ENCODE results near the gene KLHDC10.
"Not testable (repeated sequence)": the region's sequence is repeated elsewhere in the genome, so short reads cannot be mapped to it uniquely, and the experiment has no call there.

KLHDC10 gene

GRCh38 chr7:130079846-130080394 is 9.6 kb downstream of the KLHDC10 start:
- no peak for FAIRE-seq

- not testable (repeated sequence) for FAIRE-seq
These were observed 13.2 kb downstream of the KLHDC10 start for GRCh38 chr7:130083497-130083896.

- FAIRE-seq, result no peak
These were observed 13.9 kb downstream of the KLHDC10 start for GRCh38 chr7:130084037-130084875.

- FAIRE-seq, result not testable (repeated sequence)
These were observed 14.9 kb downstream of the KLHDC10 start for GRCh38 chr7:130085235-130085634.

- FAIRE-seq, result no peak
These were observed 16.6 kb downstream of the KLHDC10 start for GRCh38 chr7:130086938-130087337.

GRCh38 chr7:130087364-130087763 is 17.0 kb downstream of the KLHDC10 start:
- no peak for FAIRE-seq

GRCh38 chr7:130090745-130091532 is 20.6 kb downstream of the KLHDC10 start:
- FAIRE-seq, result no peak

GRCh38 chr7:130091999-130092398 is 21.7 kb downstream of the KLHDC10 start:
- FAIRE-seq, result no peak

- FAIRE-seq, result no peak
These were observed 22.3 kb downstream of the KLHDC10 start for GRCh38 chr7:130092598-130092997.

- no peak for FAIRE-seq
These were observed 25.5 kb downstream of the KLHDC10 start for GRCh38 chr7:130095812-130096211.

GRCh38 chr7:130096243-130096827 is 26.0 kb downstream of the KLHDC10 start:
- FAIRE-seq, result no peak

- no peak for FAIRE-seq
These were observed 29.0 kb downstream of the KLHDC10 start for GRCh38 chr7:130099331-130099730.

GRCh38 chr7:130102588-130102987 is 32.3 kb downstream of the KLHDC10 start:
- FAIRE-seq, result no peak

- no peak for FAIRE-seq
These were observed 37.8 kb downstream of the KLHDC10 start for GRCh38 chr7:130107949-130108674.

GRCh38 chr7:130108809-130109208 is 38.5 kb downstream of the KLHDC10 start:
- FAIRE-seq, result no peak

- no peak for FAIRE-seq
These were observed 41.8 kb downstream of the KLHDC10 start for GRCh38 chr7:130112093-130112492.

GRCh38 chr7:130112662-130113425 is 42.5 kb downstream of the KLHDC10 start:
- FAIRE-seq, result no peak

- not testable (repeated sequence) for FAIRE-seq
These were observed 43.1 kb downstream of the KLHDC10 start for GRCh38 chr7:130113426-130113805.

GRCh38 chr7:130113887-130114286 is 43.6 kb downstream of the KLHDC10 start:
- no peak for FAIRE-seq

GRCh38 chr7:130114374-130114773 is 44.0 kb downstream of the KLHDC10 start:
- FAIRE-seq, result no peak

GRCh38 chr7:130114776-130115175 is 44.4 kb downstream of the KLHDC10 start:
- no peak for FAIRE-seq

GRCh38 chr7:130118294-130118693 is 48.0 kb downstream of the KLHDC10 start:
- no peak for FAIRE-seq
